RWPE2 (cell line): ENCODE data around the gene CRY2.
"Not testable (repeated sequence)": the region's sequence is repeated elsewhere in the genome, so short reads cannot be mapped to it uniquely, and the experiment has no call there.

Source experiments
- ATAC-seq: fragments of 200-7000 bp; cut with Tn5 transposase; 3 replicates; pipeline ENCODE4 v1.9.1; 2021; ENCODE audit warnings: low read depth
- DNase-seq: peaks from one replicate; pipeline ENCODE4 v3.0.0-alpha.2; 2020; ENCODE audit warnings: low spot score
- H3K27ac ChIP-seq: fragments of 450-650 bp; 2 replicates; pipeline ENCODE4 v1.5.1; 2017; ENCODE audit warnings: mild to moderate bottlenecking; ENCODE audit not compliant: poor library complexity, severe bottlenecking
- H3K27me3 ChIP-seq: fragments of 250-450 bp; sonication (Bioruptor Pico); 2 replicates; pipeline ENCODE4 v1.5.1; 2021; ENCODE audit warnings: mild to moderate bottlenecking, moderate library complexity; ENCODE audit not compliant: insufficient read depth, poor library complexity, severe bottlenecking
- H3K36me3 ChIP-seq: fragments of 250-450 bp; sonication (Bioruptor Pico); 2 replicates; pipeline ENCODE4 v1.5.1; 2020; ENCODE audit warnings: low read depth, mild to moderate bottlenecking, moderate library complexity
- H3K4me1 ChIP-seq: fragments of 250-450 bp; sonication (Bioruptor Pico); 2 replicates; pipeline ENCODE4 v1.5.1; 2021; ENCODE audit warnings: mild to moderate bottlenecking, moderate library complexity; ENCODE audit not compliant: insufficient read depth, poor library complexity, severe bottlenecking
- H3K4me3 ChIP-seq: fragments of 250-450 bp; sonication (Bioruptor Pico); 2 replicates; pipeline ENCODE4 v1.5.1; 2021; ENCODE audit warnings: mild to moderate bottlenecking, moderate library complexity; ENCODE audit not compliant: severe bottlenecking
- H3K9me3 ChIP-seq: fragments of 250-450 bp; sonication (Bioruptor Pico); 2 replicates; pipeline ENCODE4 v1.5.1; 2021; ENCODE audit warnings: mild to moderate bottlenecking, moderate library complexity; ENCODE audit not compliant: severe bottlenecking
- CTCF ChIP-seq: fragments of 450-650 bp; IDR thresholded peaks from one replicate; pipeline ENCODE4 v1.5.1; 2017; ENCODE audit warnings: mild to moderate bottlenecking, moderate library complexity; ENCODE audit not compliant: poor library complexity, severe bottlenecking

The CRY2 gene

GRCh38 chr11:45899448-45900174 lies 52.3 kb downstream of the CRY2 start:
- ATAC-seq (peak; percentile 76), DNase-seq (peak; percentile 91)
- Histone ChIP-seq H3K4me1 (no peaks in the 10 kb centered on the region), H3K27ac (peak overlapping the region; percentile 14), H3K27me3 (no peaks in the 10 kb centered on the region), H3K4me3 (peak overlapping the region; percentile 44), H3K36me3 (no peaks in the 10 kb centered on the region), H3K9me3 (no peaks in the 10 kb centered on the region)
- no peak for TF ChIP-seq CTCF

DNA sequence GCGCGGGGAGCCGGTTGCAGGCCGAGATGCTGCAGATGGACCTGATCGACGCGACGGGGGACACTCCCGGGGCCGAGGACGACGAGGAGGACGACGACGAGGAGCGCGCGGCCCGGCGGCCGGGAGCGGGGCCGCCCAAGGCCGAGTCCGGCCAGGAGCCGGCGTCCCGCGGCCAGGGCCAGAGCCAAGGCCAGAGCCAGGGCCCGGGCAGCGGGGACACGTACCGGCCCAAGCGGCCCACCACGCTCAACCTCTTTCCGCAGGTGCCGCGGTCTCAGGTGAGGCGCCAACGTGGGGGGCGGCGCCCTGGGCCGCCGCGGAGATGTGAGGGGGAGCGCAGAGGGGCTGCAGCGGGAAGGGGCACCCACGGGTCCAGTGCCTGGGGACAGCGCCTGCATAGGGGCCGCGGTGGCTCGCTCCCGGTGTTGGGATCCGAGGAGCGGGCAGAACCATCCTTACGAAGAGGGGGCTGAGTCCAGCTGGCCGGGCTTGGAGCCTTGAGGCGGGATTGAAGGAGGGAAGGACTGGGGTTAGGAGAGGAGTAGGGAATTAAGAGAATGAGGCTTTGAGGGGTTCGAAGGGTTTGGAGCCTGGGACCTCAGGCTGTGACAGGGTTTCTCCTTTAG lies 53.0 kb downstream of the CRY2 start:
- Histone ChIP-seq H3K27ac (peak overlapping the region; percentile 14), H3K4me3 (peak overlapping the region; percentile 44)
- not testable (repeated sequence) for H3K27me3 ChIP-seq, DNase-seq, H3K4me1 ChIP-seq, H3K36me3 ChIP-seq, H3K9me3 ChIP-seq
- ATAC-seq, result peak; percentile 5

GRCh38 chr11:45900916-45901617 lies 53.8 kb downstream of the CRY2 start:
- Histone ChIP-seq H3K4me1 (no peaks in the 10 kb centered on the region), H3K4me3 (peak overlapping the region; percentile 44), H3K27ac (no peak overlapping the region), H3K27me3 (no peaks in the 10 kb centered on the region), H3K9me3 (no peaks in the 10 kb centered on the region), H3K36me3 (no peaks in the 10 kb centered on the region)
- DNase-seq (no peak), ATAC-seq (no peak)
- no peak for TF ChIP-seq CTCF

- TF ChIP-seq CTCF, result no peak
- H3K4me1 ChIP-seq, result no peaks in the 10 kb centered on the region
Measured at GRCh38 chr11:45901626-45902025, 54.4 kb downstream of the CRY2 start.

DNA sequence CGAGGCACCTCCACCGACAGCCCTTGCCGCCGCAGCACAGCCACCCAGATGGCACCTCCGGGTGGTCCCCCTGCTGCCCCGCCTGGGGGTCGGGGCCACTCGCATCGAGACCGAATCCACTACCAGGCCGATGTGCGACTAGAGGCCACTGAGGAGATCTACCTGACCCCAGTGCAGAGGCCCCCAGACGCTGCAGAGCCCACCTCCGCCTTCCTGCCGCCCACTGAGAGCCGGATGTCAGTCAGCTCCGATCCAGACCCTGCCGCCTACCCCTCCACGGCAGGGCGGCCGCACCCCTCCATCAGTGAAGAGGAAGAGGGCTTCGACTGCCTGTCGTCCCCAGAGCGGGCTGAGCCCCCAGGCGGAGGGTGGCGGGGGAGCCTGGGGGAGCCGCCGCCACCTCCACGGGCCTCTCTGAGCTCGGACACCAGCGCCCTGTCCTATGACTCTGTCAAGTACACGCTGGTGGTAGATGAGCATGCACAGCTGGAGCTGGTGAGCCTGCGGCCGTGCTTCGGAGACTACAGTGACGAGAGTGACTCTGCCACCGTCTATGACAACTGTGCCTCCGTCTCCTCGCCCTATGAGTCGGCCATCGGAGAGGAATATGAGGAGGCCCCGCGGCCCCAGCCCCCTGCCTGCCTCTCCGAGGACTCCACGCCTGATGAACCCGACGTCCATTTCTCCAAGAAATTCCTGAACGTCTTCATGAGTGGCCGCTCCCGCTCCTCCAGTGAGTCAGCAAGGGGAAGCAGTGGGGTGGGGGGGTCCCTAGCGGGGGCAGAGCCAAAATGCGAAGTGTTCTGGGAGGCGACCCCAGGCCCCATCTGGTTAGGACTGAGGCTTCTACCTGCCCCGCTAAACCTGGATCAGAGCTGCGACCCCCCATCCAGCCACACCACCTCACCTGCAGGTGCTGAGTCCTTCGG lies 55.4 kb downstream of the CRY2 start:
- Histone ChIP-seq H3K4me1 (no peaks in the 10 kb centered on the region), H3K36me3 (no peaks in the 10 kb centered on the region), H3K4me3 (no peak overlapping the region), H3K9me3 (no peaks in the 10 kb centered on the region), H3K27ac (no peak overlapping the region), H3K27me3 (no peaks in the 10 kb centered on the region)
- DNase-seq, result no peak
- TF ChIP-seq CTCF, result no peak
- no peak for ATAC-seq

More at GRCh38 chr11:45901626-45902025, 54.4 kb downstream of the CRY2 start:
- Histone ChIP-seq H3K27ac (no peak overlapping the region), H3K4me3 (no peak overlapping the region), H3K36me3 (no peaks in the 10 kb centered on the region), H3K27me3 (no peaks in the 10 kb centered on the region), H3K9me3 (no peaks in the 10 kb centered on the region)
- DNase-seq (no peak), ATAC-seq (no peak)
